A375 (cell line): ENCODE data around the gene SMYD5. TPM values are rescaled to one million over a fixed set of nuclear protein-coding genes. Genes with fewer than 3 reads are reported as not detected.

Experiments used
- total RNA-seq: library from RNA; depleted of rRNA; stranded (reverse); fragments of >200 nt; shearing (Covaris generic); gene quantifications from 2 replicates; pipeline ENCODE4 v1.2.3, GENCODE V29; 2014; rRNA removed

The SMYD5 gene
- 41.3 and 45.0 TPM in 2 replicates for total RNA-seq

GRCh38 chr2:73214120-73215035 is at the start of gene SMYD5:
SMYD5 (plus strand) TSS chr2:73214245; CDS start chr2:73214267, 22 bp downstream.

GRCh38 chr2:73202156-73203054 is 11.6 kb upstream of the SMYD5 start, which contains the start of gene NOTO:
NOTO (plus strand) TSS chr2:73202574; CDS start chr2:73202667, 93 bp downstream.

GRCh38 chr2:73233154-73233931 is 19.3 kb downstream of the SMYD5 start, which contains the start of gene PRADC1:
PRADC1 (minus strand) TSS chr2:73233239; CDS start chr2:73233160, 79 bp downstream.

DNA sequence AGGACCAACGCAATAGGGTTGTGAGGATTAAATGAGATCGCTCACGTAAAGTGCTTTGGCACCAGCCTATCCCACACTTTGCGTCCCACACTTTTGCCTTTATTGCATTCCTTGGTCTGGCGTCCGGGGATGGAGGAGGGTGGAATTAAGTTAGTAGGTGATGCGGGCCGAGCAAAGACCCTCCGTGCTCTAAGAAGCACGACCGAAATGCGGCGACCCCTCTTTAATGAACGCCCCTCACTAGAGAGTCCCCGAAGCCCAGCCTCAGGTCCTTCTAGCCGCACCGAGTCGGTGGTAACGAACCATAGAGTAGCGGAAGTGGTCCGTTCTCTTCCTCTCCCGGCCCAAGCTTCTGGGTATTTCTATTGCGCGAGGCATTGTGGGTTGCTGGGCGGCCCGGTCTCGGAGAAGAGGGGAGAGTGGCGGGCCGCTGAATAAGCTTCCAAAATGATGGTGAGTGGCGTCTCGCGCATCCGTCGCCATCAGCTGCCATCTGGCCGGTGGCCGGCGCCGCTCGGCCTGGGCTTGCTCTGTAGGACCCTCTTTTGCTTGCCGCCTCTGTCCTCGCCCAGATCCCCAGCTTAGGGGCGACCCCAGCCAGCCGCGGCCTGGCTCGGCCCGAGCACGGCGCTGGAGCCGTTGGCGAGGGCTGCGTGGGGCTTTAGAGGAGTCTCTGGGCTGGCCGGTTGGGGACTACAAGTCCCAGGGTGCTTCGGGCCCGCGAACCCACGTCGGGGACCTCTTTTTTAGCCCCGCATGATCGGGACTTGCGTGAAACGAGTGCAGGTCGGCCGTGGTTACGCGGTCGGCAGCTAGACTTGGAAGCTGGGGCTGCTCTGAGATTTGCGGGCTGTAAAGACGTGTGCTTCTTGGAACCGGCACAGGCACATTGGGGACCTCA is 20.1 kb downstream of the SMYD5 start, which contains the start of gene CCT7:
TSS of gene CCT7 (plus strand) at position 377 of the 901 bp plus-strand sequence. CDS start at position 448, 71 bp downstream.

Other genes starting within 250 kb of the SMYD5 start
- 10.4 and 17.6 TPM in 2 replicates for gene SFXN5, start 142.5 kb upstream of the SMYD5 start, total RNA-seq
- 14.5 and 14.9 TPM in 2 replicates for gene RAB11FIP5, start 101.3 kb upstream of the SMYD5 start, total RNA-seq
- gene NOTO, start 11.7 kb upstream of the SMYD5 start, total RNA-seq = not detected in 2 replicates
- 16.3 and 17.7 TPM in 2 replicates for gene PRADC1, start 19.0 kb downstream of the SMYD5 start, total RNA-seq
- gene CCT7, start 20.1 kb downstream of the SMYD5 start, total RNA-seq = 531 and 547 TPM in 2 replicates
- gene FBXO41, start 70.2 kb downstream of the SMYD5 start, total RNA-seq = 4.3 and 6.4 TPM in 2 replicates
- 0.05 TPM in 1 of 2 replicates, not detected in the other for gene EGR4, start 79.3 kb downstream of the SMYD5 start, total RNA-seq
- gene ALMS1, start 171.6 kb downstream of the SMYD5 start, total RNA-seq = 20.2 and 26.5 TPM in 2 replicates